Measurements from ENCODE around the gene ZNF644.

Gene ZNF644

DNA sequence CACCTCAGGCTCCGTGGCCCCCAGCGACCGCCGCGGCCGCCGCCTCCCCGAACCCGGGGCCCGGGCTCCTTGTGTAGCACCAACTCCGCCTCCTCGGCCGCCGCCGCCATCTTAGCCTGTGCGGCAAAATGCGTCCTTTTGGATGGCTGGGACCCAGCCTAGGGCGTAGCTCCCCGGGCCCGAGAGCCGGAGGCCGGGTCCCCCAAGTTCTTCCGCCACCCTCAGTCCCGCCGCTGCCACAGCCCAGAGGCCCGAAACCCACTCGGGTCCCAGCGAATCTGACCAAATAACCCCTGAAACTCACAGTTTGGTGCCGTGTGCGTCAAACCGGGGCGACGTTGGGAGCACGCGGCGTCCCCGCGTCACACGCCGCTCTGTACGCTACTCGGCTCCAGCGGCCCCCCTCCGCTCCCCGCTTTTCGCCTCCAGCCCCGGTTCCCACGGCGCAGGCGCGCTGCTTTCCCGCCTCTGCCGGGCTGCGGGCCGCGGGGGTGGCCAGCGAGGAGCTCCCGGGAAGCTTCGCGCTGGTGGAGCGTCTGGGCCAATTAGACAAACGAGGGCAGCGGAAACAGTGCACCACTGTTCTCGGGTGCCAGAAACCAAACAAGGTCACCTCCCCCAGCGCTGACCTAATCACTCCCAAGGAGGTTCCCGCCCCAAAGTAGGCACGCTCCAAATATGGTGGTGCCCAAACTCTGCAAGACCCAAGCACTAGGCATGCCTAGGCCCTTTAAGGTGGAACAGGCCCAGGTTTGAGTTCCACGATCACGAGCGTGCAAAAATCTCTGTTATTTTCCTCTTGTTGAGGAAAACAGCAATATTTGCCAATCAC is at the start of gene ZNF644:
Gene ZNF644, minus strand, starts transcription at position 350 of the 832 bp plus-strand sequence. CDS start 39,682 bp downstream, outside the sequence.
- Histone ChIP-seq H3F3A (ENCODE audit: insufficient read depth, low read length) (no peaks in the 10 kb centered on the region), H3K4me2 (ENCODE audit: low read length) (peak within 1 kb of the TSS; percentile 79), H3K4me3 (ENCODE audit: low read depth, low read length, poor library complexity, severe bottlenecking) (peak within 1 kb of the TSS; percentile 96), H3K36me3 (ENCODE audit: insufficient read depth, low read length) (peaks cover 24% of the 10 kb centered on the region; the same call in 1 of the 2 replicates), H3K79me2 (ENCODE audit: insufficient read depth, low read length) (peaks cover 43% of the 10 kb centered on the region), H3K27me3 (ENCODE audit: insufficient read depth, low read length) (no peaks in the 10 kb centered on the region), H3K9me2 (ENCODE audit: low read depth, low read length) (no peaks in the 10 kb centered on the region), H2AFZ (ENCODE audit: low read length) (peak within 1 kb of the TSS; percentile 27; the same call in 1 of the 2 replicates), H4K20me1 (ENCODE audit: insufficient read depth, low read length) (no peaks in the 10 kb centered on the region), H3K9me3 (ENCODE audit: low read length) (no peaks in the 10 kb centered on the region), H3K9ac (ENCODE audit: low read length) (peak within 1 kb of the TSS; percentile 93), H3K27ac (ENCODE audit: low read depth, low read length, poor library complexity, severe bottlenecking) (peak within 1 kb of the TSS; percentile 94), H3K4me1 (ENCODE audit: insufficient read depth, low read length, severe bottlenecking) (peaks cover 54% of the 10 kb centered on the region)
- no peak for TF ChIP-seq EZH2 (IDR thresholded peaks at IDR 0.05; ENCODE audit: borderline replicate concordance, low read length)
- TF ChIP-seq, protein P1, sequence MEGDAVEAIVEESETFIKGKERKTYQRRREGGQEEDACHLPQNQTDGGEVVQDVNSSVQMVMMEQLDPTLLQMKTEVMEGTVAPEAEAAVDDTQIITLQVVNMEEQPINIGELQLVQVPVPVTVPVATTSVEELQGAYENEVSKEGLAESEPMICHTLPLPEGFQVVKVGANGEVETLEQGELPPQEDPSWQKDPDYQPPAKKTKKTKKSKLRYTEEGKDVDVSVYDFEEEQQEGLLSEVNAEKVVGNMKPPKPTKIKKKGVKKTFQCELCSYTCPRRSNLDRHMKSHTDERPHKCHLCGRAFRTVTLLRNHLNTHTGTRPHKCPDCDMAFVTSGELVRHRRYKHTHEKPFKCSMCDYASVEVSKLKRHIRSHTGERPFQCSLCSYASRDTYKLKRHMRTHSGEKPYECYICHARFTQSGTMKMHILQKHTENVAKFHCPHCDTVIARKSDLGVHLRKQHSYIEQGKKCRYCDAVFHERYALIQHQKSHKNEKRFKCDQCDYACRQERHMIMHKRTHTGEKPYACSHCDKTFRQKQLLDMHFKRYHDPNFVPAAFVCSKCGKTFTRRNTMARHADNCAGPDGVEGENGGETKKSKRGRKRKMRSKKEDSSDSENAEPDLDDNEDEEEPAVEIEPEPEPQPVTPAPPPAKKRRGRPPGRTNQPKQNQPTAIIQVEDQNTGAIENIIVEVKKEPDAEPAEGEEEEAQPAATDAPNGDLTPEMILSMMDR (IDR thresholded peaks at IDR 0.05; ENCODE audit: low read length), result no peak

DNA sequence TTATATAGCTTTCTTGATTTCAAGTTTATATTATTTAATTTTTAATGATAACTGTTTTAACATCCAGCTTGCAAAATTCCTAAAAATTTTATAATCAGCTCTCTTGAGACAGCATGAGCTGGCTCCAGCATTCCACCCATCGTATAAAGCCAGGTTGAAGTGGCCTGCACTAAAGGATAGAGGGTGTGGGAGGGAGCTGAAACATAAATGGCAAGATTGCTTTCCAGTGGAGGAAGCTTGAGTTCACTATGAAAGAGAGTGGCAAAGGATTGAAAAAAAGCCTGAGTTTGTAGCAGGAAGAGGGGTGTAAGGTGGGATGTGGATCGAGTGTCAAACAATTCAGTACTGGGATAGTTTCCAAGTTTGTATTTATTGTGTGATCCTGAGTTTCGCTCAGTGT is 48.5 kb upstream of the ZNF644 start:
- Histone ChIP-seq H3K4me1 (ENCODE audit: insufficient read depth, low read length, severe bottlenecking) (no peaks in the 10 kb centered on the region), H3K36me3 (ENCODE audit: insufficient read depth, low read length) (no peaks in the 10 kb centered on the region; the same call in 1 of the 2 replicates), H3K9me3 (ENCODE audit: low read length) (0 out of 2 replicates have a peak, but pooled peaks cover 2% of the 10 kb centered on the region), H3F3A (ENCODE audit: insufficient read depth, low read length) (no peaks in the 10 kb centered on the region), H3K27me3 (ENCODE audit: insufficient read depth, low read length) (no peaks in the 10 kb centered on the region), H3K27ac (ENCODE audit: low read depth, low read length, poor library complexity, severe bottlenecking) (no peak overlapping the region), H3K9me2 (ENCODE audit: low read depth, low read length) (no peaks in the 10 kb centered on the region), H3K9ac (ENCODE audit: low read length) (no peak overlapping the region), H3K4me3 (ENCODE audit: low read depth, low read length, poor library complexity, severe bottlenecking) (no peak overlapping the region), H3K4me2 (ENCODE audit: low read length) (no peak overlapping the region), H2AFZ (ENCODE audit: low read length) (no peak overlapping the region), H4K20me1 (ENCODE audit: insufficient read depth, low read length) (no peaks in the 10 kb centered on the region), H3K79me2 (ENCODE audit: insufficient read depth, low read length) (no peaks in the 10 kb centered on the region)
- TF ChIP-seq, protein P1 (IDR thresholded peaks at IDR 0.05; ENCODE audit: low read length), result no peak
- no peak for TF ChIP-seq EZH2 (IDR thresholded peaks at IDR 0.05; ENCODE audit: borderline replicate concordance, low read length)

DNA sequence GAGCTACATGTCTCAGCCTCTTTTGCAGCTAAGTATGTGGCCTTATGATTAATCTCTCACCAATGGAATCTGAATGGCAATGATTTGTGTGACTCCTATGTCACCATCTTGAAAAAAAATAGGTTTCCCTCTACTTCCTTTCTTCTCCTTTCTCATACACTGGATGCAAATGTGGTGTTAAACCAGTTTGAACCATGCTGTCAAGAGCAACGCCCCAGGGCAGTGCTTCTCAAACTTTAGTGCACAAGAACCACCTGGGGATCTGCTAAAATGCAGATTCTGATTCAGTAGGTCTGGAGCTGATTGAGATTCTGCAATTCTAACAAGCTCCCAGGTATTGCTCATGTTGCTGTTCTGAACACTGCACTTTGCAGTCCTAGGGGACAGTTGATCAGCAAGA is 44.7 kb upstream of the ZNF644 start:
- Histone ChIP-seq H3K9ac (ENCODE audit: low read length) (no peak overlapping the region), H3K36me3 (ENCODE audit: insufficient read depth, low read length) (no peaks in the 10 kb centered on the region; the same call in 1 of the 2 replicates), H3K4me1 (ENCODE audit: insufficient read depth, low read length, severe bottlenecking) (no peaks in the 10 kb centered on the region), H3K4me2 (ENCODE audit: low read length) (no peak overlapping the region), H3K27me3 (ENCODE audit: insufficient read depth, low read length) (no peaks in the 10 kb centered on the region), H3F3A (ENCODE audit: insufficient read depth, low read length) (no peaks in the 10 kb centered on the region), H3K9me2 (ENCODE audit: low read depth, low read length) (no peaks in the 10 kb centered on the region), H4K20me1 (ENCODE audit: insufficient read depth, low read length) (no peaks in the 10 kb centered on the region), H2AFZ (ENCODE audit: low read length) (no peak overlapping the region), H3K4me3 (ENCODE audit: low read depth, low read length, poor library complexity, severe bottlenecking) (no peak overlapping the region), H3K9me3 (ENCODE audit: low read length) (0 out of 2 replicates have a peak, but pooled peaks cover 5% of the 10 kb centered on the region), H3K79me2 (ENCODE audit: insufficient read depth, low read length) (no peaks in the 10 kb centered on the region), H3K27ac (ENCODE audit: low read depth, low read length, poor library complexity, severe bottlenecking) (no peak overlapping the region)
- TF ChIP-seq, protein P1 (IDR thresholded peaks at IDR 0.05; ENCODE audit: low read length), result no peak
- TF ChIP-seq EZH2 (IDR thresholded peaks at IDR 0.05; ENCODE audit: borderline replicate concordance, low read length), result no peak
